Gastroesophageal sphincter (tissue), 3 donors: Measurements from ENCODE around the gene AMPD2.

Experiments
- EP300 ChIP-seq: sonication (generic); formaldehyde crosslinking; IDR thresholded peaks from one replicate; pipeline ENCODE4 v1.6.1; 2017; ENCODE audit warnings: antibody characterized with exemption, mild to moderate bottlenecking
- POLR2AphosphoS5 ChIP-seq: sonication (generic); formaldehyde crosslinking; IDR thresholded peaks from one replicate; pipeline ENCODE4 v1.6.1; 2017; ENCODE audit warnings: antibody characterized with exemption
- TF ChIP-seq, protein P1 (sequence below), 4 experiments: fragments of 200-600 bp in 2 of 4; fragments of 450-650 bp in 2 of 4; sonication (generic) in 1 of 4; IDR thresholded peaks; one replicate each; pipeline ENCODE4 v1.5.1; 2017 to 2019; ENCODE audit warnings: antibody characterized with exemption in 4 of 4, mild to moderate bottlenecking in 2 of 4, moderate library complexity in 2 of 4

DNA sequence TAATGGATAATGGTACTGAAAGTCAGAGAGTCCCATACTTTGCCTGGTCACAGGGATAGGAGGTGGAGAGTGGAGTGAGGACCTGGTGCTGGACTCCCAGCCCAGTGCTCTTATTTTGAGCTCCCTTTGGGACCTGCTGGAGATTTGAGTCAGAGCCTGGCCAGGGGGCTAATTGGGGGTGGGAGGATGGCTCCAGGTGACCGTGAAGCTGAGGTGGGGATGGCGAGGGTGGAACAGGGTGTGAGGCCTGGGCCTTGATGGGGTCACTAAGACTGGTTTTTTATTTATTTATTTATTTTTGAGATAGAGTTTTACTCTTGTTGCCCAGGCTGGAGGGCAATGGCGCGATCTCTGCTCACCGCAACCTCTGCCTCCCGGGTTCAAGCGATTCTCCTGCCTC, 17.8 kb downstream of the AMPD2 start:
- TF ChIP-seq, protein P1, sequence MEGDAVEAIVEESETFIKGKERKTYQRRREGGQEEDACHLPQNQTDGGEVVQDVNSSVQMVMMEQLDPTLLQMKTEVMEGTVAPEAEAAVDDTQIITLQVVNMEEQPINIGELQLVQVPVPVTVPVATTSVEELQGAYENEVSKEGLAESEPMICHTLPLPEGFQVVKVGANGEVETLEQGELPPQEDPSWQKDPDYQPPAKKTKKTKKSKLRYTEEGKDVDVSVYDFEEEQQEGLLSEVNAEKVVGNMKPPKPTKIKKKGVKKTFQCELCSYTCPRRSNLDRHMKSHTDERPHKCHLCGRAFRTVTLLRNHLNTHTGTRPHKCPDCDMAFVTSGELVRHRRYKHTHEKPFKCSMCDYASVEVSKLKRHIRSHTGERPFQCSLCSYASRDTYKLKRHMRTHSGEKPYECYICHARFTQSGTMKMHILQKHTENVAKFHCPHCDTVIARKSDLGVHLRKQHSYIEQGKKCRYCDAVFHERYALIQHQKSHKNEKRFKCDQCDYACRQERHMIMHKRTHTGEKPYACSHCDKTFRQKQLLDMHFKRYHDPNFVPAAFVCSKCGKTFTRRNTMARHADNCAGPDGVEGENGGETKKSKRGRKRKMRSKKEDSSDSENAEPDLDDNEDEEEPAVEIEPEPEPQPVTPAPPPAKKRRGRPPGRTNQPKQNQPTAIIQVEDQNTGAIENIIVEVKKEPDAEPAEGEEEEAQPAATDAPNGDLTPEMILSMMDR (IDR thresholded peaks at IDR 0.05), result no peak
- TF ChIP-seq EP300 (no peak), POLR2AphosphoS5 (no peak)
